Naive thymus-derived CD4-positive, alpha-beta T cell (primary cell): Measurements from ENCODE around the gene KLHL8. TPM values are rescaled to one million over a fixed set of nuclear protein-coding genes. Genes with fewer than 3 reads are reported as not detected.

Experiments
- ATAC-seq: fragments of 150-1000 bp; cut with Tn5 transposase; 2 replicates; pipeline ENCODE4 v1.10.0; 2021; ENCODE audit warnings: mild to moderate bottlenecking, moderate library complexity
- CTCF ChIA-PET: fragments of 350-600 bp; sonication (Branson Sonifier 250); formaldehyde crosslinking; loops from one replicate; lab custom pipeline; 2021; ENCODE audit warnings: antibody characterized with exemption; lab: Charles Lee
- POLR2A ChIA-PET: fragments of 350-600 bp; sonication (Branson Sonifier 250); formaldehyde crosslinking; loops from one replicate; lab custom pipeline; 2021; ENCODE audit warnings: antibody characterized with exemption, inconsistent platforms; lab: Charles Lee
- DNase-seq, 9 donors: peaks; one replicate each; pipeline versions ENCODE4 v3.0.0 to v3.0.0-alpha.2; 2020 to 2022; ENCODE audit warnings: mixed read lengths in 1 of 9
- H3K27ac ChIP-seq: one replicate; pipeline ENCODE4 v1.7.0; 2013; ENCODE audit warnings: mild to moderate bottlenecking, low read depth, low read length, moderate library complexity
- H3K27me3 ChIP-seq, 2 donors: one replicate each; pipeline ENCODE4 v1.7.0; 2013; ENCODE audit warnings: low read length in 2 of 2, mild to moderate bottlenecking in 2 of 2, moderate library complexity in 2 of 2; ENCODE audit not compliant: control insufficient read depth in 2 of 2, insufficient read depth in 2 of 2
- H3K36me3 ChIP-seq, 3 experiments: 1 replicate in 2 of 3; 2 replicates in 1 of 3; pipeline ENCODE4 v1.7.0; 2013; ENCODE audit warnings: low read length in 3 of 3, mild to moderate bottlenecking in 3 of 3, moderate library complexity in 1 of 3; ENCODE audit not compliant: insufficient read depth in 3 of 3, control insufficient read depth in 2 of 3
- H3K4me1 ChIP-seq, 2 donors: one replicate each; pipeline ENCODE4 v1.7.0; 2013; ENCODE audit warnings: low read length in 2 of 2, mild to moderate bottlenecking in 2 of 2, moderate library complexity in 1 of 2; ENCODE audit not compliant: control insufficient read depth in 2 of 2, insufficient read depth in 2 of 2
- H3K4me3 ChIP-seq: 2 replicates; pipeline ENCODE4 v1.7.0; 2013; ENCODE audit warnings: mild to moderate bottlenecking, low read length
- H3K9me3 ChIP-seq, 3 experiments: 1 replicate in 2 of 3; 2 replicates in 1 of 3; pipeline ENCODE4 v1.7.0; 2013; ENCODE audit warnings: low read length in 3 of 3; ENCODE audit not compliant: control insufficient read depth in 2 of 3
- H3K27ac Mint-ChIP-seq, 9 donors: one replicate each; pipeline ENCODE4 v1.8.0; 2020 to 2022; ENCODE audit warnings: mixed read lengths in 9 of 9, mild to moderate bottlenecking in 8 of 9, moderate library complexity in 5 of 9, inconsistent platforms in 2 of 9
- H3K27me3 Mint-ChIP-seq, 5 donors: one replicate each; pipeline ENCODE4 v1.8.0; 2021 to 2022; ENCODE audit warnings: mixed read lengths in 5 of 5, mild to moderate bottlenecking in 1 of 5
- H3K36me3 Mint-ChIP-seq, 5 donors: one replicate each; pipeline ENCODE4 v1.8.0; 2020 to 2022; ENCODE audit warnings: mixed read lengths in 5 of 5, mild to moderate bottlenecking in 3 of 5, inconsistent platforms in 1 of 5
- H3K4me1 Mint-ChIP-seq, 7 donors: one replicate each; pipeline ENCODE4 v1.8.0; 2020 to 2022; ENCODE audit warnings: mixed read lengths in 7 of 7, mild to moderate bottlenecking in 3 of 7, inconsistent platforms in 1 of 7
- H3K4me3 Mint-ChIP-seq, 10 donors: one replicate each; pipeline ENCODE4 v1.8.0; 2020 to 2022; ENCODE audit warnings: mild to moderate bottlenecking in 10 of 10, mixed read lengths in 10 of 10, moderate library complexity in 6 of 10, inconsistent platforms in 2 of 10
- H3K9me3 Mint-ChIP-seq, 11 donors: one replicate each; pipeline ENCODE4 v1.8.0; 2020 to 2022; ENCODE audit warnings: mixed read lengths in 11 of 11, mild to moderate bottlenecking in 4 of 11, inconsistent platforms in 1 of 11, moderate library complexity in 1 of 11
- intact Hi-C, 2 donors: fragments of 100-400 bp; cut with micrococcal nuclease; formaldehyde crosslinking; loops; one replicate each; pipeline ENCODE4 v1.15.1; 2023
- polyA plus RNA-seq, 2 donors: library from polyadenylated mRNA; unstranded; fragments of 300-500 nt; fragmentation: Illumina TruSeq; gene quantifications; one replicate each; pipeline ENCODE4 v1.2.3, GENCODE V29; 2021
- total RNA-seq, 6 experiments: library from RNA in 5 of 6; stranded (reverse) in 5 of 6; gene quantifications; 1 replicate in 5 of 6; 2 replicates in 1 of 6; pipeline ENCODE4 v1.2.3 and lab custom pipeline; 2021 to 2026

The KLHL8 gene
- total and polyA plus RNA-seq, 7 experiments from 2014 or later = 9.7 to 15.7 (median 11.5) TPM

DNA sequence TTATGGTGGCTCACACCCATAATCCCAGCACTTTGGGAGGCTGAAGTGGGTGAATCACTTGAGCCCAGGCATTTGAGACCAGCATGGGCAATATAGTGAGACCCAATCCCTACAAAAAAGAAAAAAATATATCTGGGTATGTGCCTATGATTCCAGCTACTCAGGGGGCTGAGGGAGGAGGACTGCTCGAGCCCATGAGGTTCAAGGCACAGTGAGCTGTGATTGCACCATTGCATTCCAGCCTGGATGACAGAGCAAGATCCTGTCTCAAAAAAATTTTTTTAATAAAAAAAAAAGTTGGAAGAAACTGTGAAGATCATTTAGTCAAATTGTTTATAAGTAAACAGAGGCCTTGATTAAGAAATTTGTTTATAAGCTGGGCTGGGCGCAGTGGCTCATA, 39.7 kb downstream of the KLHL8 start:
- Histone ChIP-seq H3K27ac (no peak overlapping the region), H3K4me1 (no peaks in the 10 kb centered on the region), H3K9me3 (no peaks in the 10 kb centered on the region), H3K4me3 (no peak overlapping the region), H3K27me3 (no peaks in the 10 kb centered on the region), H3K36me3 (no peaks in the 10 kb centered on the region)
- CTCF ChIA-PET = no interaction called here
- Mint-ChIP-seq H3K4me1 (peaks cover 0 to 7% (median 0%) of the 10 kb centered on the region in 7 donors), H3K9me3 (no peaks in the 10 kb centered on the region), H3K36me3 (peaks cover 0 to 25% (median 13%) of the 10 kb centered on the region in 5 donors), H3K4me3 (no peak overlapping the region), H3K27me3 (no peaks in the 10 kb centered on the region), H3K27ac (no peak overlapping the region)
- ATAC-seq = no peak
- DNase-seq = no peak
- intact Hi-C loops = loop anchor here in 1 of 2 donors (5.0 kb wide), 1 partner anchor 37 kb away; no protein-coding TSS in a partner anchor
- POLR2A ChIA-PET = interaction anchor here (0.7 kb wide), 1 partner anchor 1200 kb away, joined by 4 read pairs; no protein-coding TSS in a partner anchor

DNA sequence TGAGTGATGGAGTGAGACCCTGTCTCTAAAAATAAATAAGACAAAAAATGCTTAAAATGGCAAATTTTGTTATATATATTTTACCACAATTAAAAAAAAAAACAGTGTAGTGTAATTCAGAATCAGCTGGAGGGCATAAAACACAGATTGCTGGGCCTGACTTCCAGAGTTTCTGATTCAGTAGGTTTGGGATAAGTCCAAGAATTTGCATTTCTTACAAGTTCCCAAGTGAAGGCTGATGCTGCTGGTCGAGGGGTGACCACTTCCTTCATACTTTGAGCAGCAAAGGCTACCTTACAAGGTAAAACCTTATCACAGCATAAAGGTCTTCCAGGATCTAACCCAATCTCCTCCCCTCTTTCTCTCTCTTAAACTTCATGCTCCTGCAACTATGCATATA, 40.7 kb downstream of the KLHL8 start:
- Histone ChIP-seq H3K4me1 (no peaks in the 10 kb centered on the region), H3K27me3 (no peaks in the 10 kb centered on the region), H3K9me3 (no peaks in the 10 kb centered on the region), H3K4me3 (no peak overlapping the region), H3K36me3 (no peaks in the 10 kb centered on the region), H3K27ac (no peak overlapping the region)
- Mint-ChIP-seq H3K9me3 (no peaks in the 10 kb centered on the region), H3K4me3 (no peak overlapping the region), H3K4me1 (peaks cover 0 to 7% (median 0%) of the 10 kb centered on the region in 7 donors), H3K27me3 (no peaks in the 10 kb centered on the region), H3K27ac (no peak overlapping the region), H3K36me3 (peaks cover 0 to 31% (median 16%) of the 10 kb centered on the region in 5 donors)
- intact Hi-C loops = loop anchor here in 1 of 2 donors (5.0 kb wide), 1 partner anchor 38 kb away; no protein-coding TSS in a partner anchor
- CTCF ChIA-PET = interaction anchor here (0.6 kb wide), 1 partner anchor 55 kb away, joined by 3 read pairs; no protein-coding TSS in a partner anchor
- ATAC-seq (no peak), DNase-seq (no peak)
- POLR2A ChIA-PET = no interaction called here

DNA sequence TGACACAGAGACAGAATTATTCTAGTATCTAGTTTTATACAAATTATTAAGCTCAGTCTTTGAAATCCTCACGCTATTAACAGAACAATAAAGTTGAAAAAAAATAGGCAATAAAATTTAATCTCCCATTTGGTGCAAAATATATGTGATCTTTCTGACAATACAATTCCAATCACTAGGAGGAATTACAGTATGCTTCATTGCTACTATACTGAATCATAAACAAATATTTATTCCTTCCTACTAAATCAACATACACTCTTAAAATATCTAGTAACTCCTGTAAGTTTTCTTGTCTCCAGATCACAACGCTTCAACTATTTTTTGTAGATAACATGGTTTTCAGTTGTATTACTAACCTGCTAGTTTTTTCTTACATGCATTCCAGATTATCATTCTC, 45.7 kb downstream of the KLHL8 start:
- Histone ChIP-seq H3K4me1 (no peaks in the 10 kb centered on the region), H3K4me3 (no peak overlapping the region), H3K27me3 (no peaks in the 10 kb centered on the region), H3K9me3 (no peaks in the 10 kb centered on the region), H3K36me3 (no peaks in the 10 kb centered on the region), H3K27ac (no peak overlapping the region)
- no peaks in the 10 kb centered on the region for H3K27me3 Mint-ChIP-seq
- intact Hi-C loops = no loop called here
- no peak overlapping the region for H3K27ac Mint-ChIP-seq
- ChIA-PET POLR2A (no interaction called here), CTCF (interaction anchor here (1.2 kb wide), 1 partner anchor 9 kb away, joined by 3 read pairs; no protein-coding TSS in a partner anchor)
- ATAC-seq (no peak), DNase-seq (no peak)
- no peaks in the 10 kb centered on the region for H3K9me3 Mint-ChIP-seq
- peaks cover 0 to 28% (median 26%) of the 10 kb centered on the region in 5 donors for H3K36me3 Mint-ChIP-seq
- H3K4me1 Mint-ChIP-seq = no peaks in the 10 kb centered on the region
- no peak overlapping the region for H3K4me3 Mint-ChIP-seq

DNA sequence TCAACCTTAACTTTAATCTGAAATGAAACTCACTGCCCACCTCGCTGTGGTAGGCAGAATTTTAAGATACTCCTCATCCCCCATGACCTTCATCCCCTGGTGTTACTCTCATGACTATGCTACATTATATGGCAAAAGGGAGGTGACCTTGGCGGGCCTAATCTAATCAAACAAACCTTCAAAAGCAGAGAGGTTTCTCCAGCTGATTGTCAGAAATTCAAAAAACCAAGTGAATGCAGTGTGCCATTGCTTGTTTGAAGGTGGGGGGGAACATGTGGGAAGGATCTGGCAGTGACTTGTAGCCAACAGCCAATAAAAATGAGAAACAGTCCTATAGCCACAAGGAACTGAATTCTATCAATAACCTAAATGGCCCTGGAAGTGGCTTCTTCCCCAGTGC, 48.5 kb downstream of the KLHL8 start:
- H3K27ac Mint-ChIP-seq = peak overlapping the region in 1 of 9 donors; percentile 16
- intact Hi-C loops = no loop called here
- CTCF ChIA-PET = no interaction called here
- H3K9me3 Mint-ChIP-seq = no peaks in the 10 kb centered on the region
- H3K4me1 ChIP-seq = no peaks in the 10 kb centered on the region
- no peak overlapping the region for H3K4me3 ChIP-seq
- POLR2A ChIA-PET = no interaction called here
- H3K27ac ChIP-seq = no peak overlapping the region
- H3K27me3 Mint-ChIP-seq = no peaks in the 10 kb centered on the region
- no peaks in the 10 kb centered on the region for H3K36me3 ChIP-seq
- DNase-seq (no peak), ATAC-seq (no peak)
- H3K4me1 Mint-ChIP-seq = no peaks in the 10 kb centered on the region
- no peaks in the 10 kb centered on the region for H3K9me3 ChIP-seq
- H3K36me3 Mint-ChIP-seq = peaks cover 0 to 23% (median 19%) of the 10 kb centered on the region in 5 donors
- no peaks in the 10 kb centered on the region for H3K27me3 ChIP-seq
- no peak overlapping the region for H3K4me3 Mint-ChIP-seq

DNA sequence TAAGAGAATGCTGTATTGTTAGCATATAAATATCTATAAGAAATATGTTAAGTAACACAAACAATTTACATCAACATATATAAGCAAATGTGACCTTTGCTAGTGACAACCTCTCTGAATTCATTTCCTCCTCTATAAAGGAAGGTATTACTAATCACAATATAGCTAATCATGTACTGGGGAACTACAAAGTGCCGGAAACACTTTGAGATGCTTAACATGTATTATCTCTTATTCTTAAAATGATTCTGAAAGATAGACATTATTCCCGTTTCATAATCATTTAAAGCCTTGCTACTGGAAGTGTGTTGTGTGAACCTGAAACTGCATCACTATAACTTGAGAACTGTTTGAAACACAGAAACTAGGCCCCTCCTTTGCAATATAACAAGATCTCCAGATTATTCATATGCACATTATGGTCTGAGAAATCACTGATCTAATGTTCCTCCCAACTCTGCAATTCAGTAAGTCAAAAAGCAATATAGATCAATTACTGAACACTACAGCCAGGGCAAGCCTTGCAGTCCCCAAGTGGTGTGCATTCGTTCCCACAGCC, 54.0 kb downstream of the KLHL8 start:
- no peak overlapping the region for H3K4me3 ChIP-seq
- H3K9me3 ChIP-seq = no peaks in the 10 kb centered on the region
- ChIA-PET CTCF (no interaction called here), POLR2A (no interaction called here)
- intact Hi-C loops = no loop called here
- ATAC-seq (no peak), DNase-seq (no peak)
- Mint-ChIP-seq H3K36me3 (peaks cover 0 to 25% (median 9%) of the 10 kb centered on the region in 5 donors), H3K4me3 (no peak overlapping the region), H3K27ac (no peak overlapping the region), H3K27me3 (no peaks in the 10 kb centered on the region), H3K4me1 (peaks cover 0 to 4% (median 0%) of the 10 kb centered on the region in 7 donors), H3K9me3 (no peaks in the 10 kb centered on the region)
- H3K4me1 ChIP-seq = no peaks in the 10 kb centered on the region
- peaks cover 0 to 5% (median 0%) of the 10 kb centered on the region in 3 experiments for H3K36me3 ChIP-seq
- no peaks in the 10 kb centered on the region for H3K27me3 ChIP-seq
- no peak overlapping the region for H3K27ac ChIP-seq

DNA sequence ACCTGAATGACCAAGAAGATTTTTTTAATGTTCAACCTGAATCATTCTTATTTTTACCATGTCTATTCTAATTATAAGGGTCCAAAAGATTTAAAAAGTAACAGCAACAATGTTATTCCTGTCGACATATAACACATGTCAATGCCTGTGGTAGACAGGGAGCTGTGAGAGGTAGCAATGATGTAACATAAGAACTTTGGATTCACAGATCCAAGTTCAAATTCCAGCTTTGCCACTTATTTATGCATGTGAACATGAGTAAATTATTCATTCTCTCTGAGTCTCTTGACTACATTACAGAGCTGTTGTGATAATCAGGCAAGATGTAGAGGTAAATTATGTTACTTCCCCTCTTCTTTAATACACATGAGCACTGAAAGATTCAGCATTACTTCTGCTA, 54.5 kb downstream of the KLHL8 start:
- ATAC-seq (no peak), DNase-seq (no peak)
- Mint-ChIP-seq H3K4me3 (no peak overlapping the region), H3K9me3 (no peaks in the 10 kb centered on the region), H3K36me3 (peaks cover 0 to 25% (median 9%) of the 10 kb centered on the region in 5 donors), H3K27ac (no peak overlapping the region), H3K27me3 (no peaks in the 10 kb centered on the region), H3K4me1 (peaks cover 0 to 4% (median 0%) of the 10 kb centered on the region in 7 donors)
- POLR2A ChIA-PET = no interaction called here
- Histone ChIP-seq H3K27me3 (no peaks in the 10 kb centered on the region), H3K9me3 (no peaks in the 10 kb centered on the region), H3K27ac (no peak overlapping the region), H3K36me3 (peaks cover 0 to 5% (median 0%) of the 10 kb centered on the region in 3 experiments), H3K4me1 (no peaks in the 10 kb centered on the region), H3K4me3 (no peak overlapping the region)
- intact Hi-C loops = no loop called here
- CTCF ChIA-PET = no interaction called here
